PC-9 (cell line): ENCODE results near the gene GABRB3.

Source experiments
- CTCF ChIP-seq: fragments of 200-600 bp; sonication (generic); conservative IDR thresholded peaks from 2 replicates; pipeline ENCODE4 v1.6.1; 2017; ENCODE audit warnings: mixed run types, antibody characterized with exemption, mild to moderate bottlenecking, moderate library complexity
- EZH2 ChIP-seq: fragments of 200-600 bp; sonication (generic); IDR thresholded peaks from 2 replicates; pipeline ENCODE4 v1.8.0; 2017; ENCODE audit warnings: antibody characterized with exemption, low read depth

- TF ChIP-seq CTCF = no peak
- no peak for TF ChIP-seq EZH2
Observed at GRCh38 chr15:26632500-26632899, 140.4 kb downstream of the GABRB3 start.
